ENCODE data around the gene CASTOR1. TPM values are rescaled to one million over a fixed set of nuclear protein-coding genes. Genes with fewer than 3 reads are reported as not detected.

CASTOR1 gene
- total RNA-seq, 1 experiment from 2014 or later = 2.0 TPM

- DNase-seq (ENCODE audit: low spot score) = no peak
- Histone ChIP-seq H3K27ac (ENCODE audit: low read depth, low read length, poor library complexity, severe bottlenecking) (no peak overlapping the region), H3K36me3 (ENCODE audit: insufficient read depth, low read length, poor library complexity, severe bottlenecking) (no peaks in the 10 kb centered on the region), H3K9me3 (ENCODE audit: low read depth, low read length, poor library complexity, severe bottlenecking) (no peaks in the 10 kb centered on the region), H3K4me1 (ENCODE audit: insufficient read depth, low read length, poor library complexity, severe bottlenecking) (peaks cover 14% of the 10 kb centered on the region), H3K27me3 (replicated peaks; ENCODE audit: insufficient read depth, low read depth, low read length, poor library complexity) (no peaks in the 10 kb centered on the region), H3K4me3 (ENCODE audit: low read depth, low read length, poor library complexity, severe bottlenecking) (no peak overlapping the region)
- intact Hi-C loops (cut with micrococcal nuclease; ENCODE audit: unreplicated experiment) = no loop called here
- ChIA-PET CTCF (no interaction called here), POLR2A (ENCODE audit: low non-redundant PET) (no interaction called here)
- TF ChIP-seq, protein P1, sequence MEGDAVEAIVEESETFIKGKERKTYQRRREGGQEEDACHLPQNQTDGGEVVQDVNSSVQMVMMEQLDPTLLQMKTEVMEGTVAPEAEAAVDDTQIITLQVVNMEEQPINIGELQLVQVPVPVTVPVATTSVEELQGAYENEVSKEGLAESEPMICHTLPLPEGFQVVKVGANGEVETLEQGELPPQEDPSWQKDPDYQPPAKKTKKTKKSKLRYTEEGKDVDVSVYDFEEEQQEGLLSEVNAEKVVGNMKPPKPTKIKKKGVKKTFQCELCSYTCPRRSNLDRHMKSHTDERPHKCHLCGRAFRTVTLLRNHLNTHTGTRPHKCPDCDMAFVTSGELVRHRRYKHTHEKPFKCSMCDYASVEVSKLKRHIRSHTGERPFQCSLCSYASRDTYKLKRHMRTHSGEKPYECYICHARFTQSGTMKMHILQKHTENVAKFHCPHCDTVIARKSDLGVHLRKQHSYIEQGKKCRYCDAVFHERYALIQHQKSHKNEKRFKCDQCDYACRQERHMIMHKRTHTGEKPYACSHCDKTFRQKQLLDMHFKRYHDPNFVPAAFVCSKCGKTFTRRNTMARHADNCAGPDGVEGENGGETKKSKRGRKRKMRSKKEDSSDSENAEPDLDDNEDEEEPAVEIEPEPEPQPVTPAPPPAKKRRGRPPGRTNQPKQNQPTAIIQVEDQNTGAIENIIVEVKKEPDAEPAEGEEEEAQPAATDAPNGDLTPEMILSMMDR (conservative IDR thresholded peaks at IDR 0.05; ENCODE audit: low read depth, low read length) = no peak
- TF ChIP-seq EZH2 (IDR thresholded peaks at IDR 0.05; ENCODE audit: borderline replicate concordance, low read depth, low read length, poor library complexity, severe bottlenecking) = no peak
- no TSS peak for BruUV-seq (replicated peaks)
Observed at GRCh38 chr22:30294830-30295229, 5.5 kb upstream of the CASTOR1 start.

GRCh38 chr22:30294066-30294465, 4.8 kb upstream of the CASTOR1 start:
- no TSS peak for BruUV-seq (replicated peaks)
- DNase-seq (ENCODE audit: low spot score) = no peak
- intact Hi-C loops (cut with micrococcal nuclease; ENCODE audit: unreplicated experiment) = no loop called here
- Histone ChIP-seq H3K9me3 (ENCODE audit: low read depth, low read length, poor library complexity, severe bottlenecking) (no peaks in the 10 kb centered on the region), H3K4me3 (ENCODE audit: low read depth, low read length, poor library complexity, severe bottlenecking) (no peak overlapping the region), H3K27me3 (replicated peaks; ENCODE audit: insufficient read depth, low read depth, low read length, poor library complexity) (no peaks in the 10 kb centered on the region), H3K27ac (ENCODE audit: low read depth, low read length, poor library complexity, severe bottlenecking) (no peak overlapping the region), H3K4me1 (ENCODE audit: insufficient read depth, low read length, poor library complexity, severe bottlenecking) (peaks cover 16% of the 10 kb centered on the region), H3K36me3 (ENCODE audit: insufficient read depth, low read length, poor library complexity, severe bottlenecking) (no peaks in the 10 kb centered on the region)
- ChIA-PET CTCF (no interaction called here), POLR2A (ENCODE audit: low non-redundant PET) (no interaction called here)
- TF ChIP-seq, protein P1 (conservative IDR thresholded peaks at IDR 0.05; ENCODE audit: low read depth, low read length) = no peak

GRCh38 chr22:30293026-30293425, 3.7 kb upstream of the CASTOR1 start:
- no peak for DNase-seq (ENCODE audit: low spot score)
- intact Hi-C loops (cut with micrococcal nuclease; ENCODE audit: unreplicated experiment) = no loop called here
- Histone ChIP-seq H3K4me3 (ENCODE audit: low read depth, low read length, poor library complexity, severe bottlenecking) (no peak overlapping the region), H3K27me3 (replicated peaks; ENCODE audit: insufficient read depth, low read depth, low read length, poor library complexity) (no peaks in the 10 kb centered on the region), H3K36me3 (ENCODE audit: insufficient read depth, low read length, poor library complexity, severe bottlenecking) (no peaks in the 10 kb centered on the region), H3K9me3 (ENCODE audit: low read depth, low read length, poor library complexity, severe bottlenecking) (no peaks in the 10 kb centered on the region), H3K27ac (ENCODE audit: low read depth, low read length, poor library complexity, severe bottlenecking) (no peak overlapping the region), H3K4me1 (ENCODE audit: insufficient read depth, low read length, poor library complexity, severe bottlenecking) (peaks cover 24% of the 10 kb centered on the region)
- TF ChIP-seq, protein P1 (conservative IDR thresholded peaks at IDR 0.05; ENCODE audit: low read depth, low read length) = no peak
- no peak for TF ChIP-seq EZH2 (IDR thresholded peaks at IDR 0.05; ENCODE audit: borderline replicate concordance, low read depth, low read length, poor library complexity, severe bottlenecking)
- CTCF ChIA-PET = no interaction called here
- POLR2A ChIA-PET (ENCODE audit: low non-redundant PET) = no interaction called here
- BruUV-seq (replicated peaks) = no TSS peak
